Measurements from ENCODE around the gene TCHH.

TCHH gene

DNA sequence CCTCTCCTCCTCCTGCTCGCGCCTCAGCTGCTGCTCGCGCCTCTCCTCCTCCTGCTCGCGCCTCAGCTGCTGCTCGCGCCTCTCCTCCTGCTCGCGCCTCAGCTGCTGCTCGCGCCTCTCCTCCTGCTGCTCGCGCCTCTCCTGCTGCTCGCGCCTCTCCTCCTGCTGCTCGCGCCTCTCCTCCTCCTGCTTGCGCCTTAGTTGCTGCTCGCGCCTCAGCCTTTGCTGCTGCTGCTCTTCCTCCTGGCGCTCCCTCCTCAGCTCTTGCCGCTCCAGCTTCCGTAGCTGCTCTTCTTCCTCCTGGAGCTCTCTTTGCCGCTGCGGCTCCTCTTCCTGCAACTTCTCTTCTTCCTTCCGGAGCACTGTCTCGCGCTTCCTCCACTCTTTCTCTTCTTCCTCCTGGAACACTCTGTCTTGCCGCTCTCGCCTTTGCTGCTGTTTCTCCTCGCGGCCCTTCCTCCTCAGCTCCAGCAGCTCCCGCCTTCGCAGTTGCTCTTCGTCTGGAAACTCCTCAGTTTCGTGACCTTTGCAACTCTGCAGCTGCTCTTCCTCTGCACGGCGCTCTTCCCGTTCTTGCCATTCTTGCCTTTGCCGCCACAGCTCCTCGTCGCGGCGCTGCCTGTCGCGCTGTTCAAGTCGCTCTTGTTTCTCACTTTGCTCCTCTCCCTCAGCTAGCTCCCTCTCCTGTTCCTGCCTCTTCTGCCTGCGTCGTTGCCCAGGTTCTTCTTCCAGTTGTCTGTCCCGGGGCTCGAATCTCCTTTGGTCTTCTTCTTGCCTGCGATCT lies 3.0 kb downstream of the TCHH start:
- no peak for TF ChIP-seq CTCF (IDR thresholded peaks at IDR 0.05; ENCODE audit: borderline replicate concordance, control extremely low read depth, extremely low read depth, insufficient read depth, missing control alignments)
- no peak for DNase-seq (ENCODE audit: low spot score)
- in situ Hi-C loops (cut with MboI; ENCODE audit: low sequenced_read_pairs, unreplicated experiment), result no loop called here

DNA sequence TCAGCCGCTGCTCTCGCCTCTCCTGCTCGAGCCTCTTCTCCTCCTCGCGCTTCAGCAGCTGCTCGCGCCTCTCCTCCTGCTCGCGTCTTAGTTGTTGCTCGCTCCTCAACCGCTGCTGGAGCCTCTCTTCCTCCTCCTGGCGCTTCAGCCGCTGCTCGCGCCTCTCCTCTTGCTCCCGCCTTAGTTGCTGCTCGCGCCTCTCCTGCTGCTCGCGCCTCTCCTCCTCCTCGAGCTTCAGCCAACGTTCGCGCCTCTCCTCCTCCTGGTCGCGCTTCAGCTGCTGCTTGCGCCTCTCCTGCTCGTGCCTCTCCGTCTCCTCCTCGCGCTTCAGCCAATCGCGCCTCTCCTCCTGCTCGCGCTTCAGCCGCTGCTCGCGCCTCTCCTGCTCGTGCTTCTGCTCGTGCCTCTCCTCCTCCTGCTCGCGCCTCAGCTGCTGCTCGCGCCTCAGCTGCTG lies 3.7 kb downstream of the TCHH start:
- peak; percentile 38 for DNase-seq (ENCODE audit: low spot score)
- in situ Hi-C loops (cut with MboI; ENCODE audit: low sequenced_read_pairs, unreplicated experiment), result no loop called here

DNA sequence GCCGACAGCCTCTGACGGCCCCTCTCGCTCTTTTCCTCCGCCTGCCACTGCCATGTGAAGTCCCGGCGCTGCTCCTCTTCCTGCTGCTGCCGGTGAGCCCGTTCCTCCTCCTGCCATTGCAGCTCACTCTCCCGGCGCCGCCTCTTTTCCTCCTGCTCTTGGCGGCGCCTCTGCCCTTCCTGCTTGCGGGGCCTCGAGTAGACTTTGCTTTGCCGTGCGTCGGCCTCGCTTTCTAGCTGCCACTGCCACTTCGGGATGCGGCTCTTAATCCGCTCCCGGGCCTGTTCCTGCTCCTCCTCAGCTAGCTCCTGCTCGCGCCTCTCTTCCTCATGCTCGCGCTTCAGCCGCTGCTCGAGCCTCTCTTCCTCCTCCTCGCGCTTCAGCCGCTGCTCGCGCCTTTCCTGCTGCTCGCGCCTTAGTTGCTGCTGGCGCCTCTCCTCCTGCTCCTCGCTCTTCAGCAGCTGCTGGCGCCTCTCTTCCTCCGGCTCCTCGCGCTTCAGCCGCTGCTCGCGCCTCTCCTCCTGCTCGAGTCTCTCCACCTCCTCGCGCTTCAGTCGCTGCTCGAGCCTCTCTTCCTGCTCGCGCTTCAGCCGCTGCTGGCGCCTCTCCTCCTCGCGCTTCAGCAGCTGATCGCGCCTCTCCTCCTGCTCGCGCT lies 4.3 kb downstream of the TCHH start:
- peak; percentile 46 for DNase-seq (ENCODE audit: low spot score)
- TF ChIP-seq CTCF (IDR thresholded peaks at IDR 0.05; ENCODE audit: borderline replicate concordance, control extremely low read depth, extremely low read depth, insufficient read depth, missing control alignments), result no peak
- in situ Hi-C loops (cut with MboI; ENCODE audit: low sequenced_read_pairs, unreplicated experiment), result no loop called here

More for the DNA sequence above, 3.7 kb downstream of the TCHH start:
- TF ChIP-seq CTCF (IDR thresholded peaks at IDR 0.05; ENCODE audit: borderline replicate concordance, control extremely low read depth, extremely low read depth, insufficient read depth, missing control alignments), result no peak

DNA sequence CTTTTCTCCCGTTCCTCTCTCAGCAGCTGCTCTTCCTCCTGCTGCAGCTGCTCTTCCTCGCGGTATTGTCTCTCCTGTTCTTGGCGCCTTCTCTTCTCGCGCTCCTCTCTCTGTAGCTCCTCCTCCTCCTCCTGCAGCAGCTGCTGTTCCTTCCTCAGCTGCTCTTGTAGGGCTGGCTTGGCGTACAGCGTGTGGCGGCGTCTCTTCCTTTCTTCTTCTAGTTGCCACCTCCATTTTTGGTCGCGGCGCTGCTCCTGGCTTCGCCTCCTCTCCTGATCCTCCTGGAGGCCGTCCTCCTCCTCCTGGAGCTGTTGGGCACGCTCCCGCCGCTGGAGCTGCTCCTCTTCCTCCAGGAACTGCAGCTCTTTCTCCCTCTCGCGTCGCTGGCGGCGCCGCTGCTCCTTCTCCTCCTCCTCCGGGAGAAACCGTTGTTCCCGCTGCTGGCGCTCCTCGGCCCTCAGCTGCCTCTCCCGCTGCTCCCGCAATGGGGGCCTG lies 4.8 kb downstream of the TCHH start:
- in situ Hi-C loops (cut with MboI; ENCODE audit: low sequenced_read_pairs, unreplicated experiment), result no loop called here
- peak; percentile 40 for DNase-seq (ENCODE audit: low spot score)
- no peak for TF ChIP-seq CTCF (IDR thresholded peaks at IDR 0.05; ENCODE audit: borderline replicate concordance, control extremely low read depth, extremely low read depth, insufficient read depth, missing control alignments)

GRCh38 chr1:152109998-152110294 lies 5.3 kb downstream of the TCHH start:
- TF ChIP-seq CTCF (IDR thresholded peaks at IDR 0.05; ENCODE audit: borderline replicate concordance, control extremely low read depth, extremely low read depth, insufficient read depth, missing control alignments), result no peak
- no peak for DNase-seq (ENCODE audit: low spot score)
- in situ Hi-C loops (cut with MboI; ENCODE audit: low sequenced_read_pairs, unreplicated experiment), result no loop called here

- no peak for DNase-seq (ENCODE audit: low spot score)
- TF ChIP-seq CTCF (IDR thresholded peaks at IDR 0.05; ENCODE audit: borderline replicate concordance, control extremely low read depth, extremely low read depth, insufficient read depth, missing control alignments), result no peak
- in situ Hi-C loops (cut with MboI; ENCODE audit: low sequenced_read_pairs, unreplicated experiment), result no loop called here
These were observed 5.8 kb downstream of the TCHH start for GRCh38 chr1:152109231-152109997.
